ENCODE data around the gene TFIP11.

The TFIP11 gene

GRCh38 chr22:26474682-26475081, 37.6 kb downstream of the TFIP11 start:
- no peak for TF ChIP-seq TAF1 (IDR thresholded peaks at IDR 0.05; ENCODE audit: borderline replicate concordance, insufficient read depth, low read length)
- TF ChIP-seq SIN3A (IDR thresholded peaks at IDR 0.05; ENCODE audit: borderline replicate concordance, insufficient read depth, low read length): no peak
- no peak for TF ChIP-seq POLR2AphosphoS5 (IDR thresholded peaks at IDR 0.05; ENCODE audit: low read depth, low read length)
- no peak for TF ChIP-seq FOXP2 (optimal IDR thresholded peaks at IDR 0.05; ENCODE audit: borderline replicate concordance, extremely low read depth, extremely low read length, insufficient read depth)
- no peak for TF ChIP-seq REST (IDR thresholded peaks at IDR 0.05; ENCODE audit: insufficient read depth in 1 of 2, low read depth in 2 of 2, low read length in 2 of 2)

- TF ChIP-seq FOXP2 (optimal IDR thresholded peaks at IDR 0.05; ENCODE audit: borderline replicate concordance, extremely low read depth, extremely low read length, insufficient read depth) (no peak), REST (IDR thresholded peaks at IDR 0.05; ENCODE audit: insufficient read depth in 1 of 2, low read depth in 2 of 2, low read length in 2 of 2) (no peak), SIN3A (IDR thresholded peaks at IDR 0.05; ENCODE audit: borderline replicate concordance, insufficient read depth, low read length) (no peak), POLR2AphosphoS5 (IDR thresholded peaks at IDR 0.05; ENCODE audit: low read depth, low read length) (no peak), TAF1 (IDR thresholded peaks at IDR 0.05; ENCODE audit: borderline replicate concordance, insufficient read depth, low read length) (no peak)
These were observed 40.8 kb downstream of the TFIP11 start for GRCh38 chr22:26471522-26471921.

DNA sequence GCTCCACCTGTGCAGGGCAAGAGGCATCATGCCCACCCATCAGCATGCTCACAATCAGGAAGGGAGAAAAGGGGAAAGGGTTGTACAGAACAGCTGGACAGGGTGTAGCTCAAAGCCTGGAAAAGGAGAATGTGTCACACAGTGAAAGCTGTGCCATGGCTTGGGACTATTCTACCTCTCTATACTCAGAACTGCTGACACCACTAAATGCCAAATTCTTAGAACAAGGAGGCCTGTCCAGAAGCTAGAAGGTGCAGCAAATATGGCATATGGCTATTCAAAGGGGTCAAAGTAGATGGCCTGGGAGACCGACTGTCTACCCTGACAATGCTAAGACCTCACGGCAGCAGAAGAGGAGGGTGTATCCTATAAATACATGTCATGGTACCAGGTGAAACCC, 41.5 kb downstream of the TFIP11 start:
- TF ChIP-seq TAF1 (IDR thresholded peaks at IDR 0.05; ENCODE audit: borderline replicate concordance, insufficient read depth, low read length): no peak
- no peak for TF ChIP-seq REST (IDR thresholded peaks at IDR 0.05; ENCODE audit: insufficient read depth in 1 of 2, low read depth in 2 of 2, low read length in 2 of 2)
- no peak for TF ChIP-seq FOXP2 (optimal IDR thresholded peaks at IDR 0.05; ENCODE audit: borderline replicate concordance, extremely low read depth, extremely low read length, insufficient read depth)
- no peak for TF ChIP-seq POLR2AphosphoS5 (IDR thresholded peaks at IDR 0.05; ENCODE audit: low read depth, low read length)
- no peak for TF ChIP-seq SIN3A (IDR thresholded peaks at IDR 0.05; ENCODE audit: borderline replicate concordance, insufficient read depth, low read length)

DNA sequence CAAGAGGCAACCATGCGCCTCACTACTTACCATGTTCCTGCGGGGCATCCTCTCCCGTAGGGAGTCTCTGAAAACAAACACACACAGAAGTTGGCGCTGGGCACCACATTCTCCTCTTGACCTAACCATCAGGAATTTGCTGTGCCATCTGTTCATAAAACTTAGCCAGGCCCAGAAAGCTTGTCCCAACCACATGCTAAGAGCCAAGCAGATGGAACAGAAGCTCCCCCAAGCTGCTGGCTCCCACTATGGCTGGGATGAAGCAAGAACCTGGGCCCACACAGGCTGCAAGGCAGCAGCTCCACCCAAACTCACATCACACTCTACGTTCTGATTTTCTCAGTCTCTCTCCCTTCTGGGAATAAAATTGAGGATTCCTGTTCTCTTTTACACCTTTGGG, 46.1 kb downstream of the TFIP11 start:
- TF ChIP-seq SIN3A (IDR thresholded peaks at IDR 0.05; ENCODE audit: borderline replicate concordance, insufficient read depth, low read length) (no peak), TAF1 (IDR thresholded peaks at IDR 0.05; ENCODE audit: borderline replicate concordance, insufficient read depth, low read length) (no peak), REST (IDR thresholded peaks at IDR 0.05; ENCODE audit: insufficient read depth in 1 of 2, low read depth in 2 of 2, low read length in 2 of 2) (no peak), POLR2AphosphoS5 (IDR thresholded peaks at IDR 0.05; ENCODE audit: low read depth, low read length) (no peak)

- TF ChIP-seq SIN3A (IDR thresholded peaks at IDR 0.05; ENCODE audit: borderline replicate concordance, insufficient read depth, low read length) (no peak), POLR2AphosphoS5 (IDR thresholded peaks at IDR 0.05; ENCODE audit: low read depth, low read length) (no peak), FOXP2 (optimal IDR thresholded peaks at IDR 0.05; ENCODE audit: borderline replicate concordance, extremely low read depth, extremely low read length, insufficient read depth) (no peak), TAF1 (IDR thresholded peaks at IDR 0.05; ENCODE audit: borderline replicate concordance, insufficient read depth, low read length) (no peak), REST (IDR thresholded peaks at IDR 0.05; ENCODE audit: insufficient read depth in 1 of 2, low read depth in 2 of 2, low read length in 2 of 2) (no peak)
These were observed 48.0 kb downstream of the TFIP11 start for GRCh38 chr22:26464312-26464711.

Data from PFSK-1 (cell line).